ENCODE results near the gene NRXN3. TPM values are rescaled to one million over a fixed set of nuclear protein-coding genes. Genes with fewer than 3 reads are reported as not detected.

The NRXN3 gene
- total RNA-seq, 1 experiment from 2014 or later = 0.59 TPM

GRCh38 chr14:78319887-78320635 lies 149.9 kb downstream of the NRXN3 start:
- DNase-seq (ENCODE audit: low spot score) = no peak

GRCh38 chr14:78324353-78324752 lies 154.2 kb downstream of the NRXN3 start:
- no peak for DNase-seq (ENCODE audit: low spot score)

- no peak for DNase-seq (ENCODE audit: low spot score)
Measured at GRCh38 chr14:78325911-78326310, 155.7 kb downstream of the NRXN3 start.

GRCh38 chr14:78327426-78328221 lies 157.5 kb downstream of the NRXN3 start:
- no peak for DNase-seq (ENCODE audit: low spot score)

- no peak for DNase-seq (ENCODE audit: low spot score)
Measured at GRCh38 chr14:78329371-78329770, 159.2 kb downstream of the NRXN3 start.

GRCh38 chr14:78335531-78335930 lies 165.4 kb downstream of the NRXN3 start:
- no peak for DNase-seq (ENCODE audit: low spot score)

- DNase-seq (ENCODE audit: low spot score) = no peak
Measured at GRCh38 chr14:78340250-78340649, 170.1 kb downstream of the NRXN3 start.

GRCh38 chr14:78341827-78342389 lies 171.7 kb downstream of the NRXN3 start:
- no peak for DNase-seq (ENCODE audit: low spot score)

- no peak for DNase-seq (ENCODE audit: low spot score)
Measured at GRCh38 chr14:78342879-78343278, 172.7 kb downstream of the NRXN3 start.

- DNase-seq (ENCODE audit: low spot score) = no peak
Measured at GRCh38 chr14:78344290-78344689, 174.1 kb downstream of the NRXN3 start.

GRCh38 chr14:78345131-78345744 lies 175.1 kb downstream of the NRXN3 start:
- no peak for DNase-seq (ENCODE audit: low spot score)

GRCh38 chr14:78346747-78347146 lies 176.6 kb downstream of the NRXN3 start:
- DNase-seq (ENCODE audit: low spot score) = no peak

- no peak for DNase-seq (ENCODE audit: low spot score)
Measured at GRCh38 chr14:78355109-78355508, 184.9 kb downstream of the NRXN3 start.

- DNase-seq (ENCODE audit: low spot score) = no peak
Measured at GRCh38 chr14:78356391-78356790, 186.2 kb downstream of the NRXN3 start.

- no peak for DNase-seq (ENCODE audit: low spot score)
Measured at GRCh38 chr14:78358591-78358990, 188.4 kb downstream of the NRXN3 start.

GRCh38 chr14:78359581-78359980 lies 189.4 kb downstream of the NRXN3 start:
- DNase-seq (ENCODE audit: low spot score) = no peak

GRCh38 chr14:78363008-78363407 lies 192.8 kb downstream of the NRXN3 start:
- no peak for DNase-seq (ENCODE audit: low spot score)

- no peak for DNase-seq (ENCODE audit: low spot score)
Measured at GRCh38 chr14:78367355-78367754, 197.2 kb downstream of the NRXN3 start.

GRCh38 chr14:78383060-78383459 lies 212.9 kb downstream of the NRXN3 start:
- no peak for DNase-seq (ENCODE audit: low spot score)

GRCh38 chr14:78398216-78398615 lies 228.0 kb downstream of the NRXN3 start:
- no peak for DNase-seq (ENCODE audit: low spot score)

- no peak for DNase-seq (ENCODE audit: low spot score)
Measured at GRCh38 chr14:78399316-78399889, 229.2 kb downstream of the NRXN3 start.

- DNase-seq (ENCODE audit: low spot score) = no peak
Measured at GRCh38 chr14:78401866-78402265, 231.7 kb downstream of the NRXN3 start.

Measured in A172 (cell line).